ENCODE data around the gene EHMT2. TPM values are rescaled to one million over a fixed set of nuclear protein-coding genes. Genes with fewer than 3 reads are reported as not detected.

The EHMT2 gene
- total RNA-seq, 4 donors from 2014 or later, result 38.2 to 63.9 (median 46.8) TPM

- Histone ChIP-seq H3K4me3 (no peak overlapping the region), H3K27ac (no peak overlapping the region), H3K27me3 (no peaks in the 10 kb centered on the region), H3K9me3 (no peaks in the 10 kb centered on the region), H3K4me1 (no peaks in the 10 kb centered on the region), H3K36me3 (no peaks in the 10 kb centered on the region)
- 56 to 60% methylated on average over 2 of the region's 2 CpGs for WGBS, 2 donors
- no peak for TF ChIP-seq POLR2A (IDR thresholded peaks at IDR 0.05)
- no peak for TF ChIP-seq CTCF (IDR thresholded peaks at IDR 0.05)
- TF ChIP-seq EP300 (IDR thresholded peaks at IDR 0.05), result no peak
- no peak for DNase-seq (ENCODE audit: low spot score in 2 of 2)
Observed at GRCh38 chr6:31920811-31921210, 23.3 kb upstream of the EHMT2 start.

GRCh38 chr6:31919624-31920303 lies 22.3 kb upstream of the EHMT2 start:
- Histone ChIP-seq H3K27ac (no peak overlapping the region), H3K9me3 (no peaks in the 10 kb centered on the region), H3K4me1 (no peaks in the 10 kb centered on the region), H3K4me3 (no peak overlapping the region), H3K27me3 (no peaks in the 10 kb centered on the region), H3K36me3 (no peaks in the 10 kb centered on the region)
- TF ChIP-seq EP300 (IDR thresholded peaks at IDR 0.05) (no peak), CTCF (IDR thresholded peaks at IDR 0.05) (no peak), POLR2A (IDR thresholded peaks at IDR 0.05) (no peak)
- no peak for DNase-seq (ENCODE audit: low spot score in 2 of 2)
- 79 to 84% methylated on average over 6 of the region's 6 CpGs for WGBS, 2 donors

GRCh38 chr6:31918069-31918720 lies 20.7 kb upstream of the EHMT2 start:
- no peaks in the 10 kb centered on the region for H3K4me1 ChIP-seq
- no peak overlapping the region for H3K27ac ChIP-seq
- H3K4me3 ChIP-seq, result no peak overlapping the region
- H3K27me3 ChIP-seq, result no peaks in the 10 kb centered on the region
- WGBS, 2 donors, result 80 to 86% methylated on average over 8 of the region's 8 CpGs
- no peaks in the 10 kb centered on the region for H3K9me3 ChIP-seq
- no peak for DNase-seq (ENCODE audit: low spot score in 2 of 2)
- H3K36me3 ChIP-seq, result no peaks in the 10 kb centered on the region
- no peak for TF ChIP-seq CTCF (IDR thresholded peaks at IDR 0.05)

GRCh38 chr6:31915756-31916155 lies 18.3 kb upstream of the EHMT2 start:
- Histone ChIP-seq H3K9me3 (no peaks in the 10 kb centered on the region), H3K4me1 (peaks cover 0 to 4% (median 0%) of the 10 kb centered on the region in 4 donors), H3K27ac (no peak overlapping the region), H3K27me3 (no peaks in the 10 kb centered on the region), H3K4me3 (no peak overlapping the region), H3K36me3 (no peaks in the 10 kb centered on the region)
- no peak for DNase-seq (ENCODE audit: low spot score in 2 of 2)
- TF ChIP-seq EP300 (IDR thresholded peaks at IDR 0.05) (no peak), CTCF (IDR thresholded peaks at IDR 0.05) (no peak), POLR2A (IDR thresholded peaks at IDR 0.05) (no peak)
- 77 to 86% methylated on average over 6 of the region's 6 CpGs for WGBS, 2 donors

GRCh38 chr6:31915351-31915750 lies 17.9 kb upstream of the EHMT2 start:
- Histone ChIP-seq H3K9me3 (no peaks in the 10 kb centered on the region), H3K4me1 (peaks cover 0 to 4% (median 0%) of the 10 kb centered on the region in 4 donors), H3K27ac (no peak overlapping the region), H3K27me3 (no peaks in the 10 kb centered on the region), H3K4me3 (no peak overlapping the region), H3K36me3 (no peaks in the 10 kb centered on the region)
- TF ChIP-seq EP300 (IDR thresholded peaks at IDR 0.05), result no peak
- no peak for TF ChIP-seq POLR2A (IDR thresholded peaks at IDR 0.05)
- no peak for TF ChIP-seq CTCF (IDR thresholded peaks at IDR 0.05)
- DNase-seq (ENCODE audit: low spot score in 2 of 2), result no peak
